Stomach (tissue), 9 donors: ENCODE data around the gene SGPP2. TPM values are rescaled to one million over a fixed set of nuclear protein-coding genes. Genes with fewer than 3 reads are reported as not detected.

ENCODE experiments used
- DNase-seq, 2 donors: peaks; one replicate each; pipeline versions ENCODE4 v3.0.0 to v3.0.0-alpha.2; 2013 to 2019
- H3K27ac ChIP-seq, 5 donors: fragments of 200-600 bp in 4 of 5; sonication (generic) in 4 of 5; one replicate each; pipeline ENCODE4 v1.5.1; 2013 to 2019; ENCODE audit warnings: mild to moderate bottlenecking in 1 of 5, moderate library complexity in 1 of 5
- H3K27me3 ChIP-seq, 3 donors: fragments of 200-600 bp; sonication (generic); one replicate each; pipeline ENCODE4 v1.5.1; 2017 to 2019; ENCODE audit warnings: mixed run types in 1 of 3
- H3K36me3 ChIP-seq, 4 donors: fragments of 200-600 bp; sonication (generic); 1 replicate in 3 of 4; 2 replicates in 1 of 4; pipeline ENCODE4 v1.5.1; 2016 to 2019
- H3K4me1 ChIP-seq, 4 donors: fragments of 200-600 bp; sonication (generic); one replicate each; pipeline ENCODE4 v1.5.1; 2016 to 2019
- H3K4me3 ChIP-seq, 4 donors: fragments of 200-600 bp; sonication (generic) in 3 of 4; one replicate each; pipeline ENCODE4 v1.5.1; 2016 to 2019; ENCODE audit warnings: mild to moderate bottlenecking in 1 of 4
- H3K9me3 ChIP-seq, 4 donors: fragments of 200-600 bp; sonication (generic); one replicate each; pipeline ENCODE4 v1.5.1; 2016 to 2019
- EP300 ChIP-seq: sonication (generic); formaldehyde crosslinking; IDR thresholded peaks from one replicate; pipeline ENCODE4 v1.6.1; 2017; ENCODE audit warnings: antibody characterized with exemption
- POLR2A ChIP-seq, 4 donors: fragments of 450-650 bp; IDR thresholded peaks; one replicate each; pipeline ENCODE4 v1.6.1; 2016; ENCODE audit warnings: antibody characterized with exemption in 4 of 4, control low read depth in 2 of 4, mild to moderate bottlenecking in 1 of 4, moderate library complexity in 1 of 4
- POLR2AphosphoS5 ChIP-seq, 3 donors: sonication (generic); formaldehyde crosslinking; IDR thresholded peaks; one replicate each; pipeline ENCODE4 v1.6.1; 2016; ENCODE audit warnings: antibody characterized with exemption in 3 of 3
- WGBS, 5 donors: extraction: QIAGEN DNeasy Blood & Tissue Kit in 3 of 5; methylation state at CpG; one replicate each; pipeline versions ENCODE4 v1.1.5 to v1.1.7; 2013 to 2018; 5-methylcytosine and 5-hydroxymethylcytosine counted together
- intact Hi-C: fragments of 100-400 bp; cut with DNase I; formaldehyde crosslinking; loops from one replicate; pipeline ENCODE4 v1.15.1; 2023; ENCODE audit warnings: low total_unique reads
- polyA plus RNA-seq, 3 donors: library from polyadenylated mRNA; stranded (reverse); fragments of 200-250 nt; gene quantifications; one replicate each; pipeline ENCODE4 v1.2.3, GENCODE V29; 2013
- total RNA-seq, 5 donors: library from RNA; depleted of rRNA; stranded (reverse); fragments of >200 nt; gene quantifications; one replicate each; pipeline versions ENCODE4 v1.1.0 to v1.2.3, GENCODE V29; 2014 to 2016
- TF ChIP-seq, protein P1 (sequence below), 7 experiments: fragments of 450-650 bp in 4 of 7; fragments of 200-600 bp in 3 of 7; sonication (generic) in 3 of 7; IDR thresholded peaks; one replicate each; pipeline ENCODE4 v1.5.1; 2016 to 2019; ENCODE audit warnings: antibody characterized with exemption in 7 of 7, control low read depth in 2 of 7, mild to moderate bottlenecking in 1 of 7
- donor health status: healthy with polysubstance abuse.
- donor health status: Bipolar disorder and iron deficiency.
- donor health status: healthy.

The SGPP2 gene
- total and polyA plus RNA-seq, 8 donors: 1.7 to 50.4 (median 21.0) TPM

DNA sequence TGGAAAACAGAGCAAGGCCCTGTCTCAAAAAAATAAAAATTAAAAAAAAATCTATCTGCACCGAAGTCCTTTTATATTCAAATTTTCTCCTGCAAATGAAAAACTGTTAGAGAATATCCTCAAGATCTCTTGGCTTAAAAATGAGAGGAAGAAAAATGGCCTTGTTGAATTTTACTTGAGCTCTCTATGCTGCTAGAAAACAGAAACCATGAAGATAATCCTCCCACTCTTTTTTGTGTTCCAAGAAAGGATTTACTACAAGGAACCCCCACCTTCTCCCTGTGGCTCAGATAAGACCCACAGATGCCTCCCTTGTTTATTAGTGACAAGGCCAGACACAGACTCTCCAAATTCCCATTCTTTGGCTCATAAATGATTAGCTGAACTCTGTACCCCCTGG is 71.0 kb downstream of the SGPP2 start:
- Histone ChIP-seq H3K27me3 (no peaks in the 10 kb centered on the region), H3K36me3 (no peaks in the 10 kb centered on the region), H3K27ac (no peak overlapping the region), H3K4me3 (no peak overlapping the region), H3K4me1 (peaks cover 0 to 3% (median 0%) of the 10 kb centered on the region in 4 donors), H3K9me3 (peaks cover 0 to 3% (median 0%) of the 10 kb centered on the region in 4 donors)
- DNase-seq: peak in 1 of 2 donors; percentile 7
- WGBS, 5 donors: 42 to 88% (median 79%) methylated on average over 1 of the region's 1 CpG
- intact Hi-C loops: no loop called here
- TF ChIP-seq, protein P1, sequence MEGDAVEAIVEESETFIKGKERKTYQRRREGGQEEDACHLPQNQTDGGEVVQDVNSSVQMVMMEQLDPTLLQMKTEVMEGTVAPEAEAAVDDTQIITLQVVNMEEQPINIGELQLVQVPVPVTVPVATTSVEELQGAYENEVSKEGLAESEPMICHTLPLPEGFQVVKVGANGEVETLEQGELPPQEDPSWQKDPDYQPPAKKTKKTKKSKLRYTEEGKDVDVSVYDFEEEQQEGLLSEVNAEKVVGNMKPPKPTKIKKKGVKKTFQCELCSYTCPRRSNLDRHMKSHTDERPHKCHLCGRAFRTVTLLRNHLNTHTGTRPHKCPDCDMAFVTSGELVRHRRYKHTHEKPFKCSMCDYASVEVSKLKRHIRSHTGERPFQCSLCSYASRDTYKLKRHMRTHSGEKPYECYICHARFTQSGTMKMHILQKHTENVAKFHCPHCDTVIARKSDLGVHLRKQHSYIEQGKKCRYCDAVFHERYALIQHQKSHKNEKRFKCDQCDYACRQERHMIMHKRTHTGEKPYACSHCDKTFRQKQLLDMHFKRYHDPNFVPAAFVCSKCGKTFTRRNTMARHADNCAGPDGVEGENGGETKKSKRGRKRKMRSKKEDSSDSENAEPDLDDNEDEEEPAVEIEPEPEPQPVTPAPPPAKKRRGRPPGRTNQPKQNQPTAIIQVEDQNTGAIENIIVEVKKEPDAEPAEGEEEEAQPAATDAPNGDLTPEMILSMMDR (IDR thresholded peaks at IDR 0.05): no peak
- TF ChIP-seq EP300: no peak

DNA sequence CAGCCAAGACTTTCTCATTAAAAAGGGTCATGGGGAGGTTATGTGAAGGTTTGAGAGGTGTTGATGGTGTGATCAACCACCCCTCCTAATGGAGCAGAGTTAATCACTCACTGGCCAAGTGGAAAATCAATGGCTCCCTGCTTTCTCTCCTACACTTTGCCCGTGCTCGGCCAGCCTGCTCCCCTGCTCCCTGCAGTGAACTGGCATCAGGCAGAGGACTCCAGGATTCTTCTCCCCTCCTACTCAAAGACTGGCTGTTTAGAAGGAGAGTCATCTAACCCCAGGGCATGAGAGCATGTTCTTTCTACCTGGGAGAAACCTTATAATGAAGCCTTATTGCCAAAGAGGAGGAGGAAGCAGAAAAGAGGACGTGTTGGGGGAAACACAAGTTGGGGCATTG is 74.9 kb downstream of the SGPP2 start:
- Histone ChIP-seq H3K27me3 (no peaks in the 10 kb centered on the region), H3K27ac (no peak overlapping the region), H3K9me3 (no peaks in the 10 kb centered on the region), H3K36me3 (no peaks in the 10 kb centered on the region), H3K4me3 (no peak overlapping the region), H3K4me1 (no peaks in the 10 kb centered on the region)
- no peak for DNase-seq
- 73 to 93% (median 83%) methylated on average over 3 of the region's 3 CpGs for whole genome bisulfite sequencing, 5 donors
- TF ChIP-seq, protein P1 (IDR thresholded peaks at IDR 0.05): no peak
- no peak for TF ChIP-seq EP300
- no peak for TF ChIP-seq POLR2AphosphoS5 (IDR thresholded peaks at IDR 0.05)
- intact Hi-C loops: no loop called here

DNA sequence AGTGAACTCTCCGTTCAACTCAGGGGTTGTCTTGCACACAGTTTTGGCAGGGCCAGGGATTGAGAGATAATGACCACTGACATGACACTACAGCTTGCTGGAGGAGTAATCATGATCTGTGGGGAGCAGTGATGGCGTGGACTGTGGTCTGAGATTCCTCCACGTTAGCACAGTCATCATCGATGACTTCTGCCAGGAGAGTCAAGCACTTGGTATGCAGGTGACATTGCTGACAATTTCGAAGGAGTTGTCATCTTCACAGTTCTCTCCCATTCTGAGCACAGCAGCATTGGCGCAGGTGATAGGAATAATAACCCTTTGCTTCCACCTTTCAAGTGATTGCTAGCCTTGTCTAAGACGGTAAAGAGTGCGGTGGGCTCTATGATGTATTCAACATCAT is 79.8 kb downstream of the SGPP2 start:
- H3K9me3 ChIP-seq: no peaks in the 10 kb centered on the region
- no peaks in the 10 kb centered on the region for H3K27me3 ChIP-seq
- no peak overlapping the region for H3K4me3 ChIP-seq
- no peak for DNase-seq
- no peak for TF ChIP-seq POLR2AphosphoS5 (IDR thresholded peaks at IDR 0.05)
- no peak for TF ChIP-seq EP300
- TF ChIP-seq, protein P1 (IDR thresholded peaks at IDR 0.05): no peak
- TF ChIP-seq POLR2A (IDR thresholded peaks at IDR 0.05): no peak
- H3K4me1 ChIP-seq: no peaks in the 10 kb centered on the region
- no peak overlapping the region for H3K27ac ChIP-seq
- H3K36me3 ChIP-seq: no peaks in the 10 kb centered on the region
- intact Hi-C loops: no loop called here
- 78 to 96% (median 83%) methylated on average over 8 of the region's 8 CpGs for WGBS, 5 donors

DNA sequence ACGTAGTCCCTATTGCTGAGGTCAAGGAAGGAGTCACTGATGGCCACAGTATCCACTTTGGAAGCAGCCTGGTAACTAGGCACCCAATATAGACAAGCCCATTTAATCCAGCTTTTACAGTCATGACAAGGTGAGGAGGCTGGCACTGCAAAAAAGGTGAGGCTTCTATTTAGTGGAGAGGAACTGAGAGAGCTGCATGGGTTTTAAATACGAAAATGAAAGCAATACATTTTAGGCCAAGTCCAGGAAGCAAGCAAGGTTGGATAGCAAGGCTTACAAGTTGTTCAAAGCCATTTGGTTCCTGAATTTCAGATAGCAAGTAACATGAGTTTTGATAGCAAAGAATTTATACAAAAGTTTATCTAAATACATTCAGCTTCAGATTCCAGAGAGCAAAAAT is 80.4 kb downstream of the SGPP2 start:
- no peak for DNase-seq
- WGBS, 5 donors: 66 to 81% (median 75%) methylated on average over 2 of the region's 2 CpGs
- Histone ChIP-seq H3K4me1 (no peaks in the 10 kb centered on the region), H3K4me3 (no peak overlapping the region), H3K36me3 (no peaks in the 10 kb centered on the region), H3K27ac (peak overlapping the region in 1 of 5 donors; percentile 4), H3K27me3 (no peaks in the 10 kb centered on the region), H3K9me3 (no peaks in the 10 kb centered on the region)
- TF ChIP-seq POLR2A (IDR thresholded peaks at IDR 0.05): no peak
- TF ChIP-seq EP300: no peak
- TF ChIP-seq, protein P1 (IDR thresholded peaks at IDR 0.05): no peak
- no peak for TF ChIP-seq POLR2AphosphoS5 (IDR thresholded peaks at IDR 0.05)
- intact Hi-C loops: no loop called here
